Hypothalamus (tissue), 51 donors: ENCODE results near the gene RITA1.
"Not testable (repeated sequence)": the region's sequence is repeated elsewhere in the genome, so short reads cannot be mapped to it uniquely, and the experiment has no call there.

Experiments used
- DNase-seq, 51 donors: peaks; one replicate each; lab custom pipeline; 2025; lab: John Stamatoyannopoulos, UW

The RITA1 gene, protein sequence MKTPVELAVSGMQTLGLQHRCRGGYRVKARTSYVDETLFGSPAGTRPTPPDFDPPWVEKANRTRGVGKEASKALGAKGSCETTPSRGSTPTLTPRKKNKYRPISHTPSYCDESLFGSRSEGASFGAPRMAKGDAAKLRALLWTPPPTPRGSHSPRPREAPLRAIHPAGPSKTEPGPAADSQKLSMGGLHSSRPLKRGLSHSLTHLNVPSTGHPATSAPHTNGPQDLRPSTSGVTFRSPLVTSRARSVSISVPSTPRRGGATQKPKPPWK

GRCh38 chr12:113185180-113186032 lies at the start of gene RITA1, which contains the start of gene DDX54:
Gene RITA1, plus strand, starts transcription at chr12:113185721. Its CDS starts 1,026 bp downstream, at chr12:113186747.
Gene DDX54, minus strand, starts transcription at chr12:113185478. Its CDS starts 27 bp downstream, at chr12:113185451.
- DNase-seq: peak; percentile 43 to 98 (median 79)

DNA sequence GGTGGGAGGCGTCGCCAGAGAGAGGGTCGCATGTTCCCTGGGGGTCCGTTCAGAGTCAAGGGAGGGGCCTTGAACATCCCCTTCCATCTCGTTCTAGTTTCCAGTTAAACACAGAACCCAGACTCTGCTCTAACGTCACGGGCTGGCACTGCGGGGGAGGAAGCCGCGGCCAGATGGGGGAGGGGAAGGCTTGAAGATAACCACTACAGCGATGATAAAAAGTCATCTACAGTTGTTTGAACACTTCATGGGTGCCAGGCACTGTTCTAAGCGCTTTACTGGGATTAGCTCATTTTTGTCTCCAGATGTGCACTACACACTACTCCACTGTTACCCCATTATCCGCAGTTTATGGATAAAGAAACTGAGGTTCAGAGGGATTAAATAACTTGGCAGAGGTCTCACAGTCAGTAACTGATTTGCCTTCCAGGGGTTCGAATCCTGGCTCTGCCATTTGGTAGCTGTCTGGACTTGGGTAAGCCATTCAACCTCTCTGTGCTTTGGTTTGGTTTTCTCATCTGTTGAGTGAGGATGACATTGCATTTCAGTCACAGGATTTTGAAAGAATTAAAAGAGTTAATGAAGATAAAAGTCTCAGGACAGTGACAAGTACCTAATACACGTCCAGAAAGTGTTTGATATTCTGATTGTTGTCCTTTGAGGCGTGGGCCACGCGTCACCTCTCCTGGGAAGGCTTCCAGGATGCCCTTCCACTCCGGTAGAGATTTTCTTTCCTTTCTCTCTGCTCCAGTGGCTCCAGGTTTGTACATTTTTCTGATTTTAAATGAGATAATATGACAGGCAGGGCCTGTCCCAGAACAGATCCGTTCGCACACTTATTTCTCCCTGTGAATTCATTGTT lies 49.2 kb upstream of the RITA1 start:
- DNase-seq: peak in 40 of 51 donors; percentile 9 to 84 (median 55)

GRCh38 chr12:113136990-113137511 lies 48.5 kb upstream of the RITA1 start:
- DNase-seq: no peak

DNA sequence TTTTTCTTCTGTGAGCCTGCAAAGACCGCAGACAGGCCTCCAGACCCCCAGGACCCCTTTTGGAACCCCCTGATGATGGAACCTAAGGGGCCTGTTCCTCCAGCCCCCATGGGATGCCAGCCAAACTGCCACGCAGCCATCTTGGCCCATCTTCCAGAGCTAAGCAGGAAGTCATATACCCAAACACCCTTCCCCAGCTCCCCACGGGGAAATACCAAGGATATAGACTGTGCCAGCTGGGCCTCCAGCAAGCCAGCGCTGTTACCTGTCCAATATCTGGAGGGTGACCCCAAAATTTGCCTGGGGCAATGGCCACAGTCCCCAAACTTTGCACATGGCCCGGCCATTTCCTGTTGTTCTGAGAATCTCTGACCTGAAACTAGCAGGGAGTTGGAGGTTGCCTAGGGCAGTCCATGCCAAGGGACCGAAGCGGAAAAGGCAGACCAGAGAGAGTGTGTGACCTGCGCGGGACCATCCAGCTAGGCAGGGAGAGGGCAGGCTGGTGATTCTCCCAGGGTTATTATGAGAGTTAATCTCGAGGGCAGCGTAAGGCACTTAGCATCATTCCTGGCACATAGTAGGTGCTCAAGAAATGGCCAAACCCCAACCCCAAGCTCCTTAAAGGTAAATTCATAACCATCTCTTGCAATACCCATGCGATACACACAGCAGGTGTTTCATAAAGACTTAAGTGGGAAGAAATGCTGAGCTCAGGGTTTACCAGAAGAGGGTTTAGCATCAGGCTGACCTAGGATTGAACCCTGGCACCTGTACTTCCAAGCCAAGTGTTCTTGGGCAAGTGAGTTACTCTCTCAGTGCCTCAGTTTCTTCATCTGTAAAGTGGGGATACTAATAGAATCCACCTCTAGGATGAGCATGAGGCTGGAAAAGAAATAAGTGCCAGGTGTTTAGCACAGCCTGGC lies 47.4 kb upstream of the RITA1 start:
- DNase-seq: no peak

- DNase-seq: no peak
Observed at GRCh38 chr12:113138826-113139225, 46.7 kb upstream of the RITA1 start.

DNA sequence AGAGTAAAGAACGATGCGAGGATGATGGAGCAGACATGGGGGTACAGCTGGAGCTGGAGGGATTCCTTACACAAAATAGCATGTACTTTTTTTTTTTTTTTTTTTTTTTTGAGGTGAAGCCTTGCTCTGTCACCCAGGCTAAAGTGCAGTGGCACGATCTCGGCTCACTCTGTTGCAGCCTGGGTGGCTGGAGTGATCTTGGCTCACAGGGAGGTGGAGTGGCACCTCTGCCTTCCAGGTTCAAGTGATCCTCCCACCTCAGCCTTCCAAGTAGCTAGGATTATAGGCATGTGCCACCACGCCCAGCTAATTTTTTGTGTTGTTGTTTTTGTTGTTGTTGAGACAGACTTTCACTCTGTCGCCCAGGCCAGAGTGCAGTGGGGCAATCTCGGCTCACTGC lies 44.8 kb upstream of the RITA1 start:
- DNase-seq: no peak

- not testable (repeated sequence) for DNase-seq
Observed at GRCh38 chr12:113141716-113142115, 43.8 kb upstream of the RITA1 start.

DNA sequence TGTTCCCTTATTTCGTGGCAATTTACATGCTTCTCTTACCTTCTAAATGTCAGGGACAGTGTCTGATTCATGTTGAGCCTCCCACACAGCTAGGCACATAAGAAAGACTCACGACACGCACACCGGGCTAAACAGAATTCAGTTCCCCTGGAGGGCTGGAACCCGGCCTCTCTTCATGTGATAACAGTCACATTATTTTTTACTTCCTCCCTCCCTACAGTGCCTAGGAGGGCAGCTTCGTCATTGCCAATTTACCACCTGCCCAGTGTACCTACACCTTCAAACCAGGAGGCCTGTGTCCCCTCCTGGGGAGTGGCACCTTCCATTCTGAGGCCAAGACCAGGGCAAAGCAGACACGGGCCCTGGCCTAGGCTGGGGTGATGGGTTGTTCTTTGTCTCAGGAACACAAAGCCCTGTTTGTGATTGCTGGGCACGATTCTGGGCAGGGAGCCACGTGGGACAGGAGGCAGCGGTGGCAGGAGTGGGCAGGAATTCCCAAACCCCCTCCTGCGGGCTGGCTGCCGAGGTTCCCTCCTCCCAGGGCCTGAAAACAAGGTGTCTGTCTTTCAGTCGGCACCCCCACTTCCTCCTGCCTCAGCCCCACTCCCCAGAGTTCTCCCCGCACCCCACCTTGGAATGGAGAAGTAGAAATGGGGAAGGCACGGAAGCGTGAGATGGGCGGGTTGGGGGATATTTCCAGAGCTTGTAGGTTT lies 43.2 kb upstream of the RITA1 start:
- peak in 50 of 51 donors; percentile 19 to 94 (median 76) for DNase-seq

DNA sequence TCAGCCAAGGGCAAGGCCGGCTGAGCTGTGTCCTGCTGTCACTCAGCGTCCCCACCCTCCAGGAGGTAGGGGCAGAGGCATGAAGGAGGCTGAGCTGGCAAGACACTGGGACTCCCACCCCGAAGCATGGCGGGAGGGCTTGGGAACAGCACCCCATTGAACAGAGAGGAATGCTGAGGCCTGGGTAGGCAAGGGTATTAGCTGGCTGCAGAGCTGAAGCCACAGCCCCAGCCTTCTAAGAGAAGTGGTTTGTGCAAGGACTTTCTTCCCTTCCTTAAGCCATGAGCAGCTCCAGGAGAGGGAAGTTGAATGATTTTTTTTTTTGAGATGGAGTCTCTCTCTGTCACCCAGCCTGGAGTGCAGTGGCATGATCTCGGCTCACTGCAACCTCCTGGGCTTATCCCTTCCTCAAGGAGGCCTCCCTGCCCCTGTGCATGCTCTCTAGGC lies 42.6 kb upstream of the RITA1 start:
- DNase-seq: peak in 1 of 51 donors; percentile 59

GRCh38 chr12:113143959-113144358 lies 41.6 kb upstream of the RITA1 start:
- no peak for DNase-seq

- no peak for DNase-seq
Observed at GRCh38 chr12:113144806-113145205, 40.7 kb upstream of the RITA1 start.

DNA sequence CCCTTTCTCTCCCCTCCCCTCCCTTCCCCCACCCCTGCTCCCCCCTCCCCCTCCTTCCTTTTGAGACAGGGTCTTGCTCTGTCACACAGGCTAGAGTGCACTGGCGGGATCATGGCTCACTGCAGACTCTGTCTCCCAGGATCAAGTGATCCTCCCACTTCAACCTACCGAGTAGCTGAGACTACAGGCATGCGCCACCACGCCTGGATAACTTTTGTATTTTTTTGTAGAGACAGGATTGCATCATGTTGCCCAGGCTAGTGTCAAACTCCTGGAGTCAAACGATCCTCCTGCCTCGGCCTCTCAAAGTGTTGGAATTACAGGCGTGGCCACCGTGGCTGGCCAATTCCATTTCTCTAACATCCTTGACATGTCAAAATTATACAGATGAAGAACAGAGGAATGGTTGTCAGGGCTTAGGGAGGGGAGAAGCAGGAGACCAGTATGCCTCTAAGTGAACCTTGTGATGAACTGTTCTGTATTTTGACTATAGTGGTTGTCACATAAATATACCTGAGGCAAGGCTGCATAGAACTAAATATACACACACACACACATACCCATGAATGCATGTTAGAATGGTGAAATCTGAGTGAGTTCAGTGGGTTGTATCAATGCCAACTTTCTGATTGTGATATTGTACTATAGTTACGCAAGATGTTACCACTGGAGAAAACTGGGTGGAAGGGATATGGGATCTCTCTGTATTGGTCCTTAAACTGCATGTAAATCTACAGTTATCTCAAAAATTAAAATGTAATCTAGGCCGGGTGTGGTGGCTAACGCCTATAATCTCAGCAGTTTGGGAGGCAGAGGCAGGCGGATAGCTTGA lies 39.6 kb upstream of the RITA1 start:
- no peak for DNase-seq

- no peak for DNase-seq
Observed at GRCh38 chr12:113146999-113147398, 38.5 kb upstream of the RITA1 start.

DNA sequence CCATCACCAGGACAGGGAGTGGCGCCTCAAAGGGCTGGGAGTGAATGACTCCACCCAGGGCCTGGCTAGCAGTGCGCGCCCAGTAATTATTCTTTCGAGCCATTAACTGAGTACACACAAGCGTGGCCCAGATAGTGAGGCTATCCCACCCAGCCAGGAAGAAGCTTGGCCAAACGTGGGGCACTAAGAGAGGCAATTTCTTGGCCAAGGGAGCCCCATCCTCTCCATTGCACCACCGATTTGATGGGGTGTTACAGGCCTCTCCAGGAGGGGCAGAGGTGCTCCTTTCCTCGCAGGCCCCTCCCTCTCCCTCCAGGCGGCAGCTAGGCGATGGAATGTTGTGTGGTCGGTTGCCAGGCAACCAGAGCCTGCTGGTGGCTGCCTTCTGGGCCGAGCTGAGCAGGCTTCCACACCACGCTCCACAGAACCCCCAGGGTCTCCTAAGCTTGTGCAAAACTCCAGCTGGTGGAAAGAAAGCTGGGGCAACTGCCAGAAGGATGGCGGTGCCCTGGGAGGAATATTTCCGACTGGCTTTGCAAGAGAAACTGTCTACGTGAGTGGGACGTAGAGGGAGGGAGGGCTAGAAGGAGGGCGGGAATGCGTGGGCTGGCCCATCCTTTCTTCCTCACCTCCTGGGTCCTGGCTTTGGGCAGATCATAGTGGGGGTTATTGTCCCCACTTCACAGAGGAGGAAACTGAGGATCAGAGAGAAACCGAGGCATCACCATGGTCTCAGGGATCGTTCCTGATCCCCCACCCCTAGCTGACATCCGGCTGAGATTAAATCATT lies 36.0 kb upstream of the RITA1 start, which contains the start of gene CFAP73:
TSS of gene CFAP73 (plus strand) at position 364 of the 790 bp plus-strand sequence. CDS start at position 498, 134 bp downstream.
- DNase-seq: peak in 37 of 51 donors; percentile 11 to 76 (median 47)

DNA sequence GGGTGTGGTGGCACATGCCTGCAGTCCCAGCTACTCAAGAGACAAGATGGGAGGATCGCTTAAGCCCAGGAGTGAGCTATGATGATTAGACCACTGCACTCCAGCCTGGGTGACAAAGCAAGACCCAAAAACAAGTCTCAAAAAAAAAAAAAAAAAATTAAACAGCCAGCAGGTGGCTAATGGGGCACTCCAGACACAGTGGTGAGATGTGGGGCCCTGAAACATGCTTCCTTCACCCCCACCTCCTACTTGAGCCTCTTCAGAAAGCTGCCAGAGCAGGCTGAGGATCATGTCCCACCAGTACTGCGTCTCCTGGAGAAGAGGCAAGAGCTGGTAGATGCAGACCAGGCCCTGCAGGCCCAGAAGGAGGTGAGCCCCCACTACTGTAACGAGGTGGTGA lies 33.9 kb upstream of the RITA1 start:
- DNase-seq: no peak

DNA sequence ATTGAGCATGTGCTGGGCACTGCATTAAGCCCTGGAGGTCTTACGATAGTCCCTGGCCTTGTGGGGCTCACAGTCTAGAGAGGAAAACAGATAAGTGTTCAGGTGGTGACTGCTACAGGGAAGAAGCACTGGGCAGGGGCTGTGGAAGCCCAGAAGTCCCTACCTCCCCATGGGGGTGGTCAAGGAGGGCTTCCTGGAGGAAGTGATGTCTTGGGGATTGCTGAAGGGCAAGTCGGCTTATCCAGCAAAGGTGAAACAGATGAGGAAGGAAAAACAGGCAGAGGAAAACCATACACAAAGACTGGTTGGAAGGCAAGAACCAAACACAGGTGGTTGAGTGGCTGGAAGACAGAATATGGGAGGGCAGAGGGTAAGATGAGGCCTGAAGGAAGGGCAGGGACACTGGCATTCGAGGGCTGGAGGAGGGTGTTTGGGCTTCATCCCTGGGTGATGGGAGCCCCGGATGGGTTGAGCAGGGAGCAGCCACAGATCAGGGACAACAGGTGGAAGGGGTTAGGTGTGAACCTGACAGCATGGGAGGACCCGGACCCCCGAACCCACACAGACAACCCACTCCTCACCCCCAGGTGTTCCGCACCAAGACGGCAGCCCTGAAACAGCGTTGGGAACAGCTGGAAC lies 33.2 kb upstream of the RITA1 start:
- DNase-seq: no peak
